ENCODE measurements around the gene SNU13. TPM values are rescaled to one million over a fixed set of nuclear protein-coding genes. Genes with fewer than 3 reads are reported as not detected.

Gene SNU13
- total and polyA plus RNA-seq, 9 donors, result 88.1 to 188 (median 129) TPM

- 57 to 77% (median 61%) methylated on average over 3 of the region's 3 CpGs for WGBS, 3 donors
- no peaks in the 10 kb centered on the region for H3K36me3 ChIP-seq
- no peak for DNase-seq
Measured at GRCh38 chr22:41661088-41661487, 27.6 kb downstream of the SNU13 start.

DNA sequence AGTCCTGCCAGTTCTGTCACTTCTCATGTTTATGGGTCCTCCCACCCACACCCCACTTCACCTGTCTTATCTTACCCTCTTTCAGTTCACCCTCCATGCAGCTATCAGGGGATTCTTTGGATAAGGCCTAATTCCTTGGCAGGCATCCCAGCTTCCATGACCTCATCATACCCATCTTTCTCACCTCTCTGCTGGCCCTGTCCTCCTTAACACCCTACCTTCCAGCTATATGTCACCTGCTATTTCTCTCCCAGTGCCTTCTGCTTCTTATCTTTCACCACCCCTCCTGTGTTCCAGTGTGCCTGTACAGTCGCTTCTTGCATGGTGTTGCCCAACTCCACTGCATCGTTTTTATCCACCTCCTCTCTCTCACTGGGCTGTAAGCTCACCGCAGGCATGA lies 28.3 kb downstream of the SNU13 start:
- DNase-seq, result no peak
- H3K27me3 ChIP-seq, result no peaks in the 10 kb centered on the region
- intact Hi-C loops (cut with DNase I), result no loop called here
- H3K27ac ChIP-seq, result no peak overlapping the region
- H3K9me3 ChIP-seq, result no peaks in the 10 kb centered on the region
- H3K4me1 ChIP-seq (ENCODE audit: insufficient read depth), result no peaks in the 10 kb centered on the region
- TF ChIP-seq CTCF (IDR thresholded peaks at IDR 0.05), result no peak
- TF ChIP-seq EP300 (IDR thresholded peaks at IDR 0.05), result no peak
- TF ChIP-seq POLR2A (IDR thresholded peaks at IDR 0.05), result no peak
- no peak overlapping the region for H3K4me3 ChIP-seq
- 67 to 71% (median 68%) methylated on average over 3 of the region's 3 CpGs for WGBS, 3 donors
- no peaks in the 10 kb centered on the region for H3K36me3 ChIP-seq

More at GRCh38 chr22:41661088-41661487, 27.6 kb downstream of the SNU13 start:
- no peak for TF ChIP-seq POLR2A (IDR thresholded peaks at IDR 0.05)
- TF ChIP-seq EP300 (IDR thresholded peaks at IDR 0.05), result no peak
- no peak for TF ChIP-seq CTCF (IDR thresholded peaks at IDR 0.05)
- no peak overlapping the region for H3K4me3 ChIP-seq
- H3K4me1 ChIP-seq (ENCODE audit: insufficient read depth), result no peaks in the 10 kb centered on the region
- intact Hi-C loops (cut with DNase I), result no loop called here
- H3K27me3 ChIP-seq, result no peaks in the 10 kb centered on the region
- no peak overlapping the region for H3K27ac ChIP-seq
- H3K9me3 ChIP-seq, result no peaks in the 10 kb centered on the region

- Histone ChIP-seq H3K36me3 (no peaks in the 10 kb centered on the region), H3K4me3 (no peak overlapping the region), H3K27me3 (no peaks in the 10 kb centered on the region), H3K27ac (no peak overlapping the region), H3K4me1 (ENCODE audit: insufficient read depth) (no peaks in the 10 kb centered on the region), H3K9me3 (no peaks in the 10 kb centered on the region)
- 63 to 82% (median 81%) methylated on average over 1 of the region's 1 CpG for WGBS, 3 donors
- TF ChIP-seq CTCF (IDR thresholded peaks at IDR 0.05) (no peak), POLR2A (IDR thresholded peaks at IDR 0.05) (no peak), EP300 (IDR thresholded peaks at IDR 0.05) (no peak)
- no peak for DNase-seq
- intact Hi-C loops (cut with DNase I), result no loop called here
Measured at GRCh38 chr22:41659941-41660340, 28.7 kb downstream of the SNU13 start.

- Histone ChIP-seq H3K4me1 (ENCODE audit: insufficient read depth) (no peaks in the 10 kb centered on the region), H3K4me3 (no peak overlapping the region), H3K9me3 (no peaks in the 10 kb centered on the region), H3K27me3 (no peaks in the 10 kb centered on the region), H3K36me3 (no peaks in the 10 kb centered on the region), H3K27ac (no peak overlapping the region)
- WGBS, 3 donors, result 92 to 93% (median 93%) methylated on average over 17 of the region's 17 CpGs
- intact Hi-C loops (cut with DNase I), result no loop called here
- no peak for DNase-seq
- no peak for TF ChIP-seq POLR2A (IDR thresholded peaks at IDR 0.05)
- TF ChIP-seq EP300 (IDR thresholded peaks at IDR 0.05), result no peak
- no peak for TF ChIP-seq CTCF (IDR thresholded peaks at IDR 0.05)
Measured at GRCh38 chr22:41658869-41659268, 29.8 kb downstream of the SNU13 start.

Data from ovary (tissue), 9 donors.